HepG2 (cell line): ENCODE measurements around the gene HMGN4. TPM values are rescaled to one million over a fixed set of nuclear protein-coding genes. Genes with fewer than 3 reads are reported as not detected.
A peak's percentile ranks its signal among the peaks of the same experiment; 100 is the strongest.

ENCODE experiments used
- FOXP1 ChIP-seq, 2 experiments: fragments of 450-650 bp in 1 of 2; IDR thresholded peaks; 2 replicates each; pipeline ENCODE4 v1.6.1; 2017 to 2018; ENCODE audit warnings: antibody characterized with exemption in 1 of 2
- GFI1 ChIP-seq: sonication (generic); formaldehyde crosslinking; IDR thresholded peaks from 2 replicates; pipeline ENCODE4 v1.5.0; 2020; ENCODE audit warnings: missing genetic modification reagents, mild to moderate bottlenecking, borderline replicate concordance
- HIVEP1 ChIP-seq: sonication (generic); formaldehyde crosslinking; IDR thresholded peaks from 2 replicates; pipeline ENCODE4 v1.4.0; 2020; ENCODE audit warnings: mild to moderate bottlenecking, missing genetic modification reagents
- IKZF4 ChIP-seq: sonication (generic); formaldehyde crosslinking; IDR thresholded peaks from 2 replicates; pipeline ENCODE4 v1.5.1; 2020; ENCODE audit warnings: borderline replicate concordance, mild to moderate bottlenecking, low read depth, missing genetic modification reagents; ENCODE audit errors: not compliant biosample characterization
- KDM5A ChIP-seq: fragments of 200-600 bp; sonication (generic); IDR thresholded peaks from 2 replicates; pipeline ENCODE4 v1.7.0; 2018; ENCODE audit warnings: antibody characterized with exemption, mild to moderate bottlenecking, low read length, borderline replicate concordance
- MBD4 ChIP-seq: IDR thresholded peaks from 2 replicates; pipeline ENCODE4 v1.6.1; 2012; ENCODE audit warnings: low read length, inconsistent platforms, borderline replicate concordance
- MXD4 ChIP-seq: IDR thresholded peaks from 2 replicates; pipeline ENCODE4 v1.6.1; 2016; ENCODE audit warnings: mild to moderate bottlenecking, missing biosample characterization, missing genetic modification reagents
- MYC ChIP-seq: sonication (generic); formaldehyde crosslinking; IDR thresholded peaks from 2 replicates; pipeline ENCODE4 v1.9.0; 2021; ENCODE audit warnings: missing genetic modification reagents, borderline replicate concordance
- NFIB ChIP-seq: sonication (generic); formaldehyde crosslinking; IDR thresholded peaks from 2 replicates; pipeline ENCODE4 v1.9.0; 2021; ENCODE audit warnings: missing genetic modification reagents, mild to moderate bottlenecking, borderline replicate concordance
- NPAS2 ChIP-seq: sonication (generic); formaldehyde crosslinking; IDR thresholded peaks from 2 replicates; pipeline ENCODE4 v1.8.0; 2022; ENCODE audit warnings: mild to moderate bottlenecking, missing genetic modification reagents, borderline replicate concordance
- NR2C2 ChIP-seq: sonication (generic); formaldehyde crosslinking; IDR thresholded peaks from 2 replicates; pipeline ENCODE4 v1.4.0; 2020; ENCODE audit warnings: missing genetic modification reagents, mild to moderate bottlenecking, moderate library complexity, borderline replicate concordance
- ONECUT2 ChIP-seq: sonication (generic); formaldehyde crosslinking; IDR thresholded peaks from 2 replicates; pipeline ENCODE4 v1.4.0; 2020; ENCODE audit warnings: missing genetic modification reagents
- RCOR2 ChIP-seq: IDR thresholded peaks from 2 replicates; pipeline ENCODE4 v1.6.1; 2016; ENCODE audit warnings: missing biosample characterization, missing genetic modification reagents
- SALL1 ChIP-seq: sonication (generic); formaldehyde crosslinking; IDR thresholded peaks from 2 replicates; pipeline ENCODE4 v1.8.0; 2022; ENCODE audit warnings: mild to moderate bottlenecking, missing genetic modification reagents
- SKI ChIP-seq: fragments of 450-650 bp; IDR thresholded peaks from one replicate; pipeline ENCODE4 v1.6.1; 2018; ENCODE audit warnings: mild to moderate bottlenecking; ENCODE audit not compliant: partially characterized antibody
- TCF12 ChIP-seq, 2 experiments: fragments of 450-650 bp in 1 of 2; sonication (generic) in 1 of 2; formaldehyde crosslinking in 1 of 2; IDR thresholded peaks; 2 replicates each; pipeline versions ENCODE4 v1.6.1 to v1.8.0; 2017 to 2022; ENCODE audit warnings: antibody characterized with exemption in 1 of 2, mild to moderate bottlenecking in 1 of 2, missing genetic modification reagents in 1 of 2, moderate library complexity in 1 of 2
- ZBTB38 ChIP-seq: sonication (generic); formaldehyde crosslinking; IDR thresholded peaks from 2 replicates; pipeline ENCODE4 v1.5.1; 2020; ENCODE audit warnings: mild to moderate bottlenecking, missing genetic modification reagents
- ZBTB7A ChIP-seq: sonication (generic); formaldehyde crosslinking; IDR thresholded peaks from 2 replicates; pipeline ENCODE4 v1.8.0; 2022; ENCODE audit warnings: mild to moderate bottlenecking, missing genetic modification reagents
- ZMYM2 ChIP-seq: sonication (generic); formaldehyde crosslinking; IDR thresholded peaks from 2 replicates; pipeline ENCODE4 v1.8.0; 2022; ENCODE audit warnings: mild to moderate bottlenecking, missing genetic modification reagents
- ZMYM3 ChIP-seq: sonication (generic); formaldehyde crosslinking; IDR thresholded peaks from 2 replicates; pipeline ENCODE4 v1.5.1; 2020; ENCODE audit warnings: mild to moderate bottlenecking, missing genetic modification reagents
- ZNF12 ChIP-seq: sonication (generic); formaldehyde crosslinking; IDR thresholded peaks from 2 replicates; pipeline ENCODE4 v1.5.0; 2020; ENCODE audit warnings: missing genetic modification reagents
- ZNF121 ChIP-seq: sonication (generic); formaldehyde crosslinking; IDR thresholded peaks from 2 replicates; pipeline ENCODE4 v1.5.0; 2020; ENCODE audit warnings: mild to moderate bottlenecking, missing genetic modification reagents
- ZNF30 ChIP-seq: sonication (generic); formaldehyde crosslinking; IDR thresholded peaks from 2 replicates; pipeline ENCODE4 v1.5.0; 2020; ENCODE audit warnings: mild to moderate bottlenecking, missing genetic modification reagents
- ZNF326 ChIP-seq: sonication (generic); formaldehyde crosslinking; IDR thresholded peaks from 2 replicates; pipeline ENCODE4 v1.4.0; 2020; ENCODE audit warnings: missing genetic modification reagents, borderline replicate concordance
- ZNF619 ChIP-seq: sonication (generic); formaldehyde crosslinking; IDR thresholded peaks from 2 replicates; pipeline ENCODE4 v1.4.0; 2020; ENCODE audit warnings: mild to moderate bottlenecking, missing genetic modification reagents
- ZNF674 ChIP-seq: sonication (generic); formaldehyde crosslinking; IDR thresholded peaks from 2 replicates; pipeline ENCODE4 v1.5.0; 2020; ENCODE audit warnings: low read depth, mild to moderate bottlenecking, missing genetic modification reagents
- ZNF777 ChIP-seq: sonication (generic); formaldehyde crosslinking; IDR thresholded peaks from 2 replicates; pipeline ENCODE4 v1.4.0; 2020; ENCODE audit warnings: missing genetic modification reagents
- ZSCAN25 ChIP-seq: sonication (generic); formaldehyde crosslinking; IDR thresholded peaks from 2 replicates; pipeline ENCODE4 v1.8.0; 2022; ENCODE audit warnings: mild to moderate bottlenecking, missing genetic modification reagents
- polyA plus RNA-seq, 8 experiments: library from polyadenylated mRNA; depleted of rRNA in 3 of 8; stranded (reverse) in 7 of 8; unstranded in 1 of 8; fragments of >200 nt; fragmentation: Illumina TruSeq in 4 of 8; extraction: Trizol in 4 of 8; gene quantifications; 2 replicates each; pipeline versions ENCODE4 v1.2.1 to v1.2.3, GENCODE V29; 2011 to 2016; ENCODE audit warnings: low read depth in 4 of 8, missing spikeins in 1 of 8, mixed read lengths in 1 of 8; ENCODE audit not compliant: insufficient read depth in 1 of 8
- total RNA-seq, 5 experiments: library from RNA; depleted of rRNA; stranded (reverse); fragments of >200 nt; fragmentation: Illumina TruSeq; extraction: Trizol; gene quantifications; 2 replicates each; pipeline ENCODE4 v1.2.3, GENCODE V29; 2016; ENCODE audit warnings: low read depth in 1 of 5
- TF ChIP-seq, protein P1 (sequence below): sonication (generic); formaldehyde crosslinking; IDR thresholded peaks from 2 replicates; pipeline ENCODE4 v1.5.0; 2020; ENCODE audit warnings: missing genetic modification reagents
- TF ChIP-seq, protein P2 (sequence below): IDR thresholded peaks from 2 replicates; pipeline ENCODE4 v1.6.1; 2016; ENCODE audit warnings: low read depth

Gene HMGN4
- total and polyA plus RNA-seq, 2 of the 13 experiments (the other 11 are each of a cell fraction or from before 2014, with no cell fraction given) = 39.9 to 52.1 TPM

DNA sequence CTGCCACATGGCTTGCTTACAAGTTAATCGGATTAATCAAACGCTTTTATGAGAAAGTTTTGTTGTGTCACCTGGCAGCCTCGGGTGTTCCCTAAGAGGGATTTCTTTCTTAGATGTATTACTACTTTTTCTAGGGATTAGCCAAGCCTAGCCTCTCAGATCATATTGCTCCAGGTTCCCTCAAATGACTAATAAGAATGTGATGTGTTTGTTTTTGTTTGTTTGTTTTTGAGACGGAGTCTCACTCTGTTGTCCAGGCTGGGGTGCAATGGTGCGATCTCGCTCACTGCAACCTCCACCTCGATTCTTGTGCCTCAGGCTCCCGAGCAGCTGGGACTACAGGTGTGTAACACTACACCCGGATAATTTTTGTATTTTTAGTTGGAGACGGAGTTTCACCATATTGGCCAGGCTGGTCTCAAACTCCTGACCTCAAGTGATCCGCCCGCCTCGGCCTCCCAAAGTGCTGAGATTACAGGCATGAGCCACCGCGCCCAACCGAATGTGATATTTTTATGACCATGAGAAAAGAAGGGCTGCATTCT is 977 bp downstream of the HMGN4 start (continued):
- TF ChIP-seq GFI1 (CRISPR knock-in tag) (0 out of 2 replicates have a peak, but pooled peaks have one; percentile 35), SALL1 (CRISPR knock-in tag) (0 out of 2 replicates have a peak, but pooled peaks have one; percentile 20), NFIB (no peak), ZSCAN25 (CRISPR knock-in tag) (0 out of 2 replicates have a peak, but pooled peaks have one; percentile 39), ZNF777 (CRISPR knock-in tag) (no peak), NR2C2 (CRISPR knock-in tag) (no peak), ZNF30 (CRISPR knock-in tag) (no peak), FOXP1 (IDR thresholded peaks at IDR 0.05) (no peak), FOXP1 (CRISPR knock-in tag; IDR thresholded peaks at IDR 0.05) (peak; percentile 46; the same call in 1 of the 2 replicates), HIVEP1 (CRISPR knock-in tag) (no peak), KDM5A (no peak), ZNF619 (CRISPR knock-in tag) (no peak), ZNF326 (CRISPR knock-in tag) (no peak), NPAS2 (CRISPR knock-in tag) (no peak), ZBTB38 (CRISPR knock-in tag) (peak; percentile 50; the same call in 1 of the 2 replicates), ZMYM3 (CRISPR knock-in tag) (peak; percentile 70), ZNF121 (peak; percentile 95), IKZF4 (no peak), MYC (no peak), SKI (no peak), ONECUT2 (no peak), ZNF674 (CRISPR knock-in tag) (0 out of 2 replicates have a peak, but pooled peaks have one; percentile 10), RCOR2 (no peak), MBD4 (no peak), ZMYM2 (CRISPR knock-in tag) (0 out of 2 replicates have a peak, but pooled peaks have one; percentile 5), ZBTB7A (CRISPR knock-in tag) (no peak), ZNF12 (no peak), MXD4 (no peak), TCF12 (IDR thresholded peaks at IDR 0.05) (no peak), TCF12 (CRISPR knock-in tag; IDR thresholded peaks at IDR 0.05) (no peak)
- TF ChIP-seq, protein P1, sequence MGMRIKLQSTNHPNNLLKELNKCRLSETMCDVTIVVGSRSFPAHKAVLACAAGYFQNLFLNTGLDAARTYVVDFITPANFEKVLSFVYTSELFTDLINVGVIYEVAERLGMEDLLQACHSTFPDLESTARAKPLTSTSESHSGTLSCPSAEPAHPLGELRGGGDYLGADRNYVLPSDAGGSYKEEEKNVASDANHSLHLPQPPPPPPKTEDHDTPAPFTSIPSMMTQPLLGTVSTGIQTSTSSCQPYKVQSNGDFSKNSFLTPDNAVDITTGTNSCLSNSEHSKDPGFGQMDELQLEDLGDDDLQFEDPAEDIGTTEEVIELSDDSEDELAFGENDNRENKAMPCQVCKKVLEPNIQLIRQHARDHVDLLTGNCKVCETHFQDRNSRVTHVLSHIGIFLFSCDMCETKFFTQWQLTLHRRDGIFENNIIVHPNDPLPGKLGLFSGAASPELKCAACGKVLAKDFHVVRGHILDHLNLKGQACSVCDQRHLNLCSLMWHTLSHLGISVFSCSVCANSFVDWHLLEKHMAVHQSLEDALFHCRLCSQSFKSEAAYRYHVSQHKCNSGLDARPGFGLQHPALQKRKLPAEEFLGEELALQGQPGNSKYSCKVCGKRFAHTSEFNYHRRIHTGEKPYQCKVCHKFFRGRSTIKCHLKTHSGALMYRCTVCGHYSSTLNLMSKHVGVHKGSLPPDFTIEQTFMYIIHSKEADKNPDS (CRISPR knock-in tag) = no peak
- TF ChIP-seq, protein P2, sequence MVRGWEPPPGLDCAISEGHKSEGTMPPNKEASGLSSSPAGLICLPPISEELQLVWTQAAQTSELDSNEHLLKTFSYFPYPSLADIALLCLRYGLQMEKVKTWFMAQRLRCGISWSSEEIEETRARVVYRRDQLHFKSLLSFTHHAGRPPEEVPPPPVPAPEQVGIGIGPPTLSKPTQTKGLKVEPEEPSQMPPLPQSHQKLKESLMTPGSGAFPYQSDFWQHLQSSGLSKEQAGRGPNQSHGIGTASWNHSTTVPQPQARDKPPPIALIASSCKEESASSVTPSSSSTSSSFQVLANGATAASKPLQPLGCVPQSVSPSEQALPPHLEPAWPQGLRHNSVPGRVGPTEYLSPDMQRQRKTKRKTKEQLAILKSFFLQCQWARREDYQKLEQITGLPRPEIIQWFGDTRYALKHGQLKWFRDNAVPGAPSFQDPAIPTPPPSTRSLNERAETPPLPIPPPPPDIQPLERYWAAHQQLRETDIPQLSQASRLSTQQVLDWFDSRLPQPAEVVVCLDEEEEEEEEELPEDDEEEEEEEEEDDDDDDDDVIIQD (CRISPR knock-in tag) = no peak
